Liver (tissue), 3 donors: ENCODE data around the gene COL24A1.

ENCODE experiments used
- CTCF ChIP-seq: fragments of 150-350 bp; IDR thresholded peaks from 2 replicates; pipeline ENCODE4 v1.5.1; 2017; ENCODE audit warnings: improper control_type of control experiment, low read depth, low read length; ENCODE audit not compliant: missing input control
- GABPA ChIP-seq, 2 donors: IDR thresholded peaks in 1 of 2; conservative IDR thresholded peaks in 1 of 2; 2 replicates each; pipeline ENCODE4 v1.6.1; 2016; ENCODE audit warnings: antibody characterized with exemption in 2 of 2, mild to moderate bottlenecking in 1 of 2, moderate library complexity in 1 of 2
- RAD21 ChIP-seq, 2 donors: IDR thresholded peaks; 2 replicates each; pipeline ENCODE4 v1.6.1; 2016; ENCODE audit warnings: antibody characterized with exemption in 2 of 2, mild to moderate bottlenecking in 2 of 2
- YY1 ChIP-seq: IDR thresholded peaks from 2 replicates; pipeline ENCODE4 v1.6.1; 2016; ENCODE audit warnings: antibody characterized with exemption, mild to moderate bottlenecking
- donor health status: healthy.
- donor health status: healthy.

GRCh38 chr1:85743814-85744213 is 412.8 kb downstream of the COL24A1 start:
- TF ChIP-seq CTCF (no peak), RAD21 (IDR thresholded peaks at IDR 0.05) (no peak), YY1 (no peak), GABPA (IDR thresholded peaks at IDR 0.05 in 1 of 2, conservative IDR thresholded peaks at IDR 0.05 in 1 of 2) (no peak)
